GM21786 (cell line): ENCODE results near the gene CDKN2B-AS1.

Experiments
- ATAC-seq: cut with Tn5 transposase; IDR thresholded peaks from one replicate; pipeline ENCODE4 v1.9.1; 2021; ENCODE audit not compliant: unreplicated experiment

Gene CDKN2B-AS1

DNA sequence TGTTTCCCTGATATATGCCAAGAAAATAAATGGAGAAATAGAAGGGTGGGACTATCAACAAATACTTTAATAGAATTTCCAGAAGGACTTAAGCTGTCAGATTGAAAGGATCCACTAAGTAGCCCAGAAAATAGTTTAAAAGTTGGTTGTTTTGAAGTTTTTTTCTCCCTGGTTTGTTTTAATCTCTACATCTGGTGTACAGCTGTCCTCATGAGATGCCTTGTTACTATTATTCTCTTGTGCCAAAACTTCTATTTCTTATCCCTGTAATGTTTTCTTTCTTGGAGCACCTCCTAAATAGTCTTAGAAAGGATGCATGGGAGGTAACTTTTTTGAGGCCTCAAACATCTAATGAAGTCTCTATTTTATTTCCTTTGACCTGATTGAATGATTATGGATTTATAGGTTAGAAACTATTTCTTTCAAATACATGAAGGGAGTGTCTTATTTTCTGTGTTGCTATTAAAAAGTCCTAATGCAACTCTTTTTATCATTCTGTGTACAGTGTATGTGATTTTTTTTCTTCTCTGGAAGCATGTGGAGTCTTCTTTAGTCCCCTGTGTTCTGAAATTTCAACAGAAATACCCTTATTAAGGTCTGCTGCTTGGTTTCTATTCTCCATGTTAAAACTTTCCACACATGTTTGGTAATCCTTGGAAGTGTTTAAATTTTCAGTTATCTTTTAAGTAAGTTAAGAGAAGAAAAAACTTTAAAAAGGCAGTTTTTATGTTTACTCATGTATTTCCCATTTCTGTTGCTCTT is 154.5 kb downstream of the CDKN2B-AS1 start:
- no peak for ATAC-seq

DNA sequence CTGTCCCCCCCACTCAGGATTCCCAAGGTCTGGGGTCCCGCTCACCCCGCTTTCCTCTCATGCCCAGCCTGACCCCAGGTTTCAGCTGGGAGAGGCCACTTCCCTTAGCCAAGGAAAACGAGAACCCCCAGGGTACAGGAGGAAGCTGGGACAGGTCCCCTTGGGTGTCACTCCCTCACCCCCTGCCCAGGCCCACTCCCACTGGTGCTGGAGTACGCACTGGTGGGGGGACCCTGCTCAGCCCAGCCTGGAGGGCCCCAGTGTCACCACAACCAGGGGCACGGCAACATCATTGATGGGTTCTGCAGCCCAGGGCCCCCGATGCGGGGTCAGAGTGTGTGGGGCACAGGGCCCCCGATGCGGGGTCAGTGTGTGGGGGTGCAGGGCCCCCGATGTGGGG is 159.5 kb downstream of the CDKN2B-AS1 start:
- ATAC-seq, result no peak

DNA sequence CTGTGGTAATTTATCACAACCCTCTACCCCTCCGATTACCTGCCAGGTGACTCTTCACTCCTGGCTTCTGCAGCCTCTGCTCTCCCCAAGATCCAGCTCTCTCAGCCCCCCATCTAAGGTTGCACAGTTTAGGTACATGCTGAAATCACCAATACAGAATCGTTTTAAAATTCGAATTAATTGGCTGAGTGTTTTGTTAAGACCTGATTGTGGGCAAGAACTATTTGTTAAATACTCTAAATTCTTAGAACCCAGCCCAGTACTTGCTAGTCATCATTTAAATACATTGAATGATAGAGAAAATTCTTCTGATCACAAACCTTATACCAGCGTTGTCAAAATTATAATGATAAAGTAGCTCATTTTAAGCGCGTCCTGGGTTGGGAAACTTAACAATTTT is 162.0 kb downstream of the CDKN2B-AS1 start:
- no peak for ATAC-seq

DNA sequence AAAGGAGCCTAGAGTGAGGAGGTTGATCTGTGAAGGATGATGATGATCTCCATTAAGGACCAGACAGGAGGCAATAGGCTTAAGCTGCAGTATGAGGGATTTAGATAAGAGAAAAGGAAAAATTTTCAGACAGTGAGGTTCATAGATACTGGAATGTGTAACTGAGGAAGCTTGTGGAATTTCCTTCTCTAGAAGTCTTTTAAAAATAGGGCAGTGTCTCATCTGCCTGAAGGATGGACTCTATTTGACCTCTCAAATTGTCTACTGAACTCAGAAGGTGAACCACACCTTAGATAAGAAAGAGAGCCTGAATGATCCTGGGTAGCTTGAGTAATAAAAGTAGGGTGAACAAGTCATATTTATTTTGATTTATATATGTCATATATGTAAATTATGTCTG is 162.7 kb downstream of the CDKN2B-AS1 start:
- no peak for ATAC-seq

DNA sequence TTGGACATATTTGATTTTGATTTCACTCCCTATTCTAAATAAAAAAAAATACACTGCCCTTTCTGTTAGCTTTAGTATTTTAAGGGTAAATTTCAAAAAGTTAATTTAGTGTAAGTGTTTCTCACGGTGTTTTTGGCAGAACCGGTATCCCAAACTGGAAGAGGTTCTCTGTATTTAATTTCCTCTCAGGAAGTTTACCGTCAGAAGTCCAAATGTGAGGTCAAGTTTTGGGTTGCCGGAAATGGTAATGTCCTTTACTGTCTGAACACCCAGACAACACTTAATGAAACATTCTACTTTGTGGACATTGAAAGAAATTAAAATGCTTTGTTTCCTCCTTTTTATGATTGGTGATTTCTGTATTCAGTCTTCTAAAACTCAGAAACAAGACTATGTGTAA is 163.2 kb downstream of the CDKN2B-AS1 start:
- ATAC-seq, result no peak

DNA sequence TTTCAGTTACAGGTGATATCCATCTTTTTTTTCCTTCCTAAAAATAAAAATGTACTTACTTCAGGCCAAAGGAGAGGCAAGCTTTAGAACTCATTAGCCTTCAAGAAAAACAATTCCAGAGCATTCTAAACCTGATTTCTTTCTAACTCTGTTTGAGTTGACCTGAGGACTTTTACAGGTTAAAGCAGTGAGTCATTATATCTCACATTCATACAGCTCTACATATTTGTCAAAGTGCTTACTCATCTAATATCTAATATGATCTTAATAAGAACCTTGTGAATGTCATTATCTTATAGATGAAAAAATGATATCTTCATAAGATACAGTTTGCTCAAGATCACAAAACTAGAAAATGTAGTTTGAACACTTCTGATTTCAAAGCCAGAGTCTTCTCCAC is 163.7 kb downstream of the CDKN2B-AS1 start:
- ATAC-seq, result no peak

DNA sequence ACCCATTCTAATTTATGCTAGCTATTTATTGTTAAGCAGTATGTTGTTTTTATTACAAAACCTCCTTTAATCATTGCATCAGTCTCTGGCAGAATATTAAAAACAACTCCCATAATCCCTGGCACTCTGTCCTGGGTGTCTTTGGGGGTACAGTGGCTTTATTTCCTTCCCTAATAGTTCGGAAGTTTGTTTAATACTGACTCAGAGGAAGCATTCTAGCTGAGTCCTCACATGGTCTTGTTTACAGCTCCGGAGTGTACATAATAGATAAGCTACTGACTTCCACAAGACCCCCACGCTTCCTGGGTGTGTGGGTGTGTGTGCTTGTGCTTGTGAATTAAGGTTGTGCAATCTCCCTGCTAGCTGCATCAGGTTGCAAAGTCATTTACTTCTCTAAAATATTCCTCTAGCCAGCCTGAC is 164.3 kb downstream of the CDKN2B-AS1 start:
- no peak for ATAC-seq

DNA sequence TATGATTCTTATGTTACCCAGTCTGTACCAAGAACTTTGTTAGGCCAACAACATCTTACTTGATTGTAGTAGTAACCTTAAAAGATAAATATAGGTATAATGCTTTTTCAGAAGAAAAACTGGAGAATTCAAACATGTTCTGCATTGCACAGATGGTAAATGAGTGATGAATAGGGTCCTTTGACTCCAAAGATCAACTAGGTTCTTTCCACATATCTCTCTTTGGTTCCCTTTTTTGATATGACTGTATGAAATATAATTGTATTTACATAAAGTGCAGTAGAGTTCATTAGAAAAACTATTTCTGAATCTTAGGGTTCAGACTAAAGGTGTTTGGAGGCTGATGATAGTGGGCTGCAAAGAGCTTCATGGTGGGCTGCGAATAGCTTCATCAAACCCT is 165.0 kb downstream of the CDKN2B-AS1 start:
- ATAC-seq, result no peak

DNA sequence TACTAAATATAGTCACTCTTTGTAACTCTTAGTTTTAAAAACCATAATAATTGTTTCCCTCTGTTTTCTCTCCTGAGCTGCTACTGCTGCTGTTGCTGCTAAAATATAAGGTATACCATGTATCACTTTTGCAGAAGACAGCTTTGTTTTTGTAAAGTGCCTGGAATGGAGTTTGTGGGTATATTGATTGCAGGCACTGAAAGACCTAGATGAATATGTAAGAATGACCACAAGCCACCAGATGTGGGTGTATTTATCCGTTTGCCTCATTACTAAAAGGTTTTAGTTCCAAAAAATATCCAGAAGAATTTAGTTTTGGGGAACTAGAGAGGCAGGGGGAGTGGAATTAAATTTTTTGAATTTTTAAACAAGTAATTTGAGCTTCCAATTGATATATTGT is 165.6 kb downstream of the CDKN2B-AS1 start:
- ATAC-seq, result no peak

DNA sequence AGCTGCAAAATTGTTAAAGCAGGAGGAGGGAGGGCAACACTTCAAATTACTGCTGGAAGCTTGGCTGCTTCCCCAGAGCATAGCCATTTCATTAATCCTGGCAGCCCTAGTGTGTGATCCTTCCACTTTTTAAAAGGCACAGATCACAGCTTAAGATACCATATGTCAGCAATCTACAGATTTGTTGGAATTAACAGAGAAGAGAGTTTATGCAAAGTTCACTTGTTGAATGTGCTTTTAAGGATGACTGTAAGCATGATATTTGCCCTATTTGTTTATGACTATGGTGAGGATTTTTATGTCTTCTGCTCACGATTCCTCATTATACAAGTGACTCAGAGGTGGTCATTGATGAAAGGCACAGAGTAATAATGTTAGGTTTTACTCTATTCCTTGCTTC is 170.6 kb downstream of the CDKN2B-AS1 start:
- no peak for ATAC-seq

DNA sequence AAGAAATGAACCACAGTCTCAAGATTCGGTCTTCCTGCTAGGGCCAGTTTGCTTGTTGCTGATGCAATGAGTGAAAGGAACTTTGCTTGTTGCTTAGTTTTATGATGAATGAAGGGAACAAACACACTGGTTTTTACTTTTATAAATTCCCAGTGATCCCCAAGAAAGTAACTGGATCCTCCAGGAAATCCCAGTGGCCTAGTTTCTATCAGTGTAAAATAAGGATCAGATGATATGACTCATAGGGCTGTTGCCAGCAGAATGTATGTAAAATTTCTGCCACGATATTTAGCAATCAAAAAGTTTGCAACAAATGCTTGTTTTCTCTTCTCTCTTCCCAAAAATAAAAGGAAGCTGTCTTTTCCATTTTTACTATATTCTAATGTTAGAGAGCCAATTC is 174.7 kb downstream of the CDKN2B-AS1 start:
- ATAC-seq, result no peak

DNA sequence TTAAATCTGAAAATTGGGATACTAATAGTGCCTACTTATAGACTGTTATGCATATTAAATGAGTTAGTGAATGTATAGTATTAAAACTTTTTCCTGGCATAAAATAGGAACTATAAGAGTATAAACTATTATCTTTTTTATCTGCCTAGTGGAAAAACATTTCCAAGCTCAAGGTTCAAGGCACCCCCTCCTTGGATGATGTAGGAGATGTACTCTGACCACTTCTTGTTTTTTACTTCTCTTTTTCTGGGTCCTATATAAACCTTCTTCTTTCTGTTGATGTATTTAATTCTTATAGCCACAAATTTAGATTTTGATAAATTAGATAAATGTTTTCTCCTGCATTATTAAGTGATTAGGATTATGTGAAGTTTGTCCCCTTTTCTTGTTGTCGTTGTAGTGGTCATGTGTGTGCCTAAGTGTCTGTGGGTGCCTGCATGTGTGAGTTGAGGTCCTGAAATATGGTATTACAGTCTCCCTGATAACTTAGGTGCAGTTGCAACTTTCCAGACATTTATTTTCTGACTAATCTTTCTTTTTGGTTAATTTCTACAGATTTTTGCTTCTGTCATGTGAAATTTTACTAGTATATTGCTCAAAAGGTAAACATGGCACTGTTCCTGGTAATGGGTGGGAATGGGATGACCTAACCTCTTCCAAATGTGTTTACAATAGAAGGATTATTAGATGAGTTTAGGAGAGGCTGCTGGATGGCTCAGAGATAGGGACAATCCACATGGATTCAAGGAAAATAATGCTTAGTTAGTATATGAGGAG is 175.3 kb downstream of the CDKN2B-AS1 start:
- ATAC-seq, result no peak
